Stimulated activated CD4-positive, alpha-beta T cell treated with anti-CD3 and anti-CD28 coated beads, Interleukin-1b, Interleukin-23, amount 100 ng/mL, for 24 hours (primary cell): Measurements from ENCODE around the gene STON2.

Source experiments
- DNase-seq, 4 experiments: peaks; one replicate each; pipeline ENCODE4 v3.0.0-alpha.2; 2020; ENCODE audit warnings: low read depth in 4 of 4, low spot score in 1 of 4

The STON2 gene

DNA sequence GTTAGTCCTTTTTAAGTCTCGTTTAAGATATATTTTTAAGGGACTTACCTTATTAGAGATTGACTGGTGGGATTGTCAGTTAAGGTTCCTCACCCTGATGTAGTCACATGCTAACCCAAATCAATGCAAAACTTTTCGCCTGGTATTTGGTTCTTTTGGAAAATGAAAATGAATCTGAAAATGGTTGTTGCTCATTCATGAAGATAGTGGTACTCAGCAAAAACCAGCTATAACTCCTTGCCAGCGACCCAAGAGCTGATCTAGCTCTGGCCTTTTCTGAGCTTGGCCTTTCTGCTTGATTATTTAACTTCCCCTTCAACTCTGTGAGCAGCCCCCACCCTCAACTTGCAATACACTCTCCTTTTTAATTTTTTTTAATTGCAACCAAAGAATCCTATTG, 94.4 kb downstream of the STON2 start:
- no peak for DNase-seq

DNA sequence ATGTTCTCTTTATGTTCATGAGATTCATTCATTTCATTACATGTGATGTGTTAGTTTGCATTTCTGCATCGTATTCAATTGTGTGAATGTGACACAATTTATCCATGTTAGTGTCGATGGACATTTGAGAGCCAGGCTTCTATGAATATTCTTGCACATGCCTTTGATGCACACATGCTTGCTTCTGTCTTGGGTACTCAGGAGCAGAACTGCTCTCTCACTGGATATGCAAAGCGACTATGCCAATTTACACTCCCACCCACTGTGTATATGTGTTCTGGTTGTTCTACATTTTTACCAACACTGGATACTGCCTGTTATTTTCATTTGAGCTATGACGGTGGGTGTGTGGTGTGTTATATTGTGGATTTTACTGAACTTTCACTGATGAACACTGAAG, 95.1 kb downstream of the STON2 start:
- DNase-seq: no peak

DNA sequence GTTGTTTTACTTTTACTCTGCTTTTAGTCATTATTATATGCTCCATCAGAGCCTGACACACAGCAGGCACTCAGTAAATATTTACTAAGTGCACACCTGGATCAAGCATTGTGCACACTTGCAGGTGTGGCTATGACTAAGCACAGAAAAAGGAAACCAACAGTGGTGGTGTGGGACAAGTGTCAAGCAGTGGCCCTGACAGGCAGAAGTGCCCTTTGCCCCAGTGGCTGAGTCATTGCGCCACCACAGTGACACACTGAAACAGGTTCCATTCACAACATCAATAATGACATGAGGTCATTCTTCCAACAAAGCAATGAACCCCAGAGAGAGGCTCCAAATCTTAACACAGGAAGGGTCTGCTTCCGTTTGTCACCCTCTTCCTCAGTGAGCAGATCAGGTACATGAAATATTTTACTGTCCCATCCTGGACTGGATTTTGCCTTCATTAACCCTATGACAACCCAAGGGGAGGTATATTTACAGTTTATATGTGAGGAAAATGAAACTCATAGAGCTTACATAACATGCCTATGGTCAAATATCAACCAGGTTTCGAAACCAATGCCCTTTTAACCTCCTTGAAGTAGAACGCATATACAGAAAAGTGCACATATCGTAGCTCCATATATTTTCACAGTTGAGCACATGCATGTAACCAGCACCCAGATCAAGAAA, 96.7 kb downstream of the STON2 start:
- peak in 2 of 4 experiments; percentile 1 to 16 for DNase-seq

DNA sequence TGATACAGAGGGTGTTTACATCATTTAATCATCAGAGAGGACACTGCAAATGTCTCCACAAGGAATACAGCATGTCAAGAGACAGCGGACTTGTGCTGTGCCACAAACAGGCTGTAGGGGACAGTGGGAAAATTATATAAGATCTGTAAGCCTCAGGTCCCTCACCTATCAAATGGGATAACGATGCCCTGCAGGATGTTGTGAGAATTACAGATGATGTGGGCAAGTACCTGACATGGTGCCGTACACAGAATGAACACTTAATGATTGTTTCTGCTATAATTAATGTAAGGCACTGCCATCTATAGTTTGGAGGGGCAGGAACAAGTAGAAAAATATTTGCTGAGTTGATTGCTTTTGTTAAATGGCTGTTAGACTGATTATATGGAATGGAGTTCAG, 97.5 kb downstream of the STON2 start:
- DNase-seq: no peak

DNA sequence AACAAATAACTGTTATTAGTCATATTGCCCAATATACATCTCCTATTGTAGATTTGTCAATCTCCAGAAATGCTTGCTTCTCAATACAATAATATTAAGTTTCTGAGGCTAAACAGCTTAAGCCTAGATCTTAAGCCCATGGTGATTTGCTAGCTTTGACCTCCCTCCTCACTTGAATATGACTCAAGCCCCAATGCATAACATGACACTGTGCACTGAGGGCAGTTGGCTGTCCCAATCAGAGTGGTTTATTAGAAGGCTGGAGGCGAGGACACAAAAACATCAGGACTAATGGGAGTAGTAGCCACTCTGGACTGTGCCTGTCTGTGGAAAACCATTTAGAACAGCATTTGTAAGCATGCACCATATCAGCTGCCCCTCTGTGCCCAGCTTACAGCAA, 98.3 kb downstream of the STON2 start:
- no peak for DNase-seq

DNA sequence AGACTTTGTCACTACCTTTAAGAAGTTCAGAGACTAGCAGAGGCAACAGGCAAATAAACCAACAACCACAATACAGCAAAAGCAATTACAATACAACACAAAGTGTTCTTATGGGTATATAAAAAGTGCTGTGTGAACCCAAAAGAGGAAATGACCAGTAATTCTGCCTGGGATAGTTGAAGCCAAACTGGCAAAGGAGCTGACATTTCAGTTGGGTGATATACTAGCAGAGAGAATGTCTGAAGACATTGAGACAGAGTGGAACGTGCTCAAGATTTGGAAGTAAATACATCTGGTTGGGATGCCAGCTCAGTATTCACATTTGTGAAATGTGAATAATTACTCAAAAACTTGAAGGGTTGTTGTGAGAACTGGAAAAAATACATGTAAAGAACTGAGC, 98.8 kb downstream of the STON2 start:
- no peak for DNase-seq

DNA sequence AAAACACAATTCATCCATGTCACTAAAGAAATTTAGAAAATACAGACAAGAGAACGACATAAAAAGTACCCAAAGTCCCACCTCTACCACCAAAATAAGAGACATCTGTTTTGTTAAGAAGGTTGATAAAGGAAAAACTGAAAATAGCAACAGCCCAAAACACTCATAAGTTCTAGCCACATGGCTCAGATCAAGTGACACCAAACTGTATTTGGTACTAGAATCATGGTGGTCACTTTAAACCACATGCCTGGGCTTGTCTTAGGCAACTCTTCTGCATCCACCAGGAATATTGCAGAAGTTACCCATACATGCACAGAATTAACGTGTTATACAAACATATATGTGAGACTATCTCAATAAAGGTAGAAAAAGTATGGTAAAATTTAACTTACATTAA, 101.2 kb downstream of the STON2 start:
- DNase-seq: no peak

DNA sequence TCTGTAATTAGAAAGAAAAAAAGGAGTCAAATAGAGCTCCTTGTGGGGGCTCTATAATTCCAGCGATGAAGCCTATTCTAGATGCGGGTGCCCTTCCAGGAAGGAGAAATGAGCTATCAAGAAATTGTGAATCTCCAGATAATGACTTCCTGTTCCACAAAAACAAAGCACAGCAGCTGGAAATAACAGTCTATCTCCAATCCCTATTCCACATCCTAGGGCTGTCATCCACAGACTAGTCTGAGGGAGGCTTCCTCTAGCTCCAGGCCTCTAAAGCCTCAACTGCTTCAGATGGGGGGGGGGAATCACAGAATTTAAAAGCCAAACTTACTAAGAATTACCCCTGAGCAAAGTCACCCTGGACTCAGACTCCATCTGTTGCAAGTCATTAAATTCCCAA, 102.0 kb downstream of the STON2 start:
- DNase-seq: no peak

DNA sequence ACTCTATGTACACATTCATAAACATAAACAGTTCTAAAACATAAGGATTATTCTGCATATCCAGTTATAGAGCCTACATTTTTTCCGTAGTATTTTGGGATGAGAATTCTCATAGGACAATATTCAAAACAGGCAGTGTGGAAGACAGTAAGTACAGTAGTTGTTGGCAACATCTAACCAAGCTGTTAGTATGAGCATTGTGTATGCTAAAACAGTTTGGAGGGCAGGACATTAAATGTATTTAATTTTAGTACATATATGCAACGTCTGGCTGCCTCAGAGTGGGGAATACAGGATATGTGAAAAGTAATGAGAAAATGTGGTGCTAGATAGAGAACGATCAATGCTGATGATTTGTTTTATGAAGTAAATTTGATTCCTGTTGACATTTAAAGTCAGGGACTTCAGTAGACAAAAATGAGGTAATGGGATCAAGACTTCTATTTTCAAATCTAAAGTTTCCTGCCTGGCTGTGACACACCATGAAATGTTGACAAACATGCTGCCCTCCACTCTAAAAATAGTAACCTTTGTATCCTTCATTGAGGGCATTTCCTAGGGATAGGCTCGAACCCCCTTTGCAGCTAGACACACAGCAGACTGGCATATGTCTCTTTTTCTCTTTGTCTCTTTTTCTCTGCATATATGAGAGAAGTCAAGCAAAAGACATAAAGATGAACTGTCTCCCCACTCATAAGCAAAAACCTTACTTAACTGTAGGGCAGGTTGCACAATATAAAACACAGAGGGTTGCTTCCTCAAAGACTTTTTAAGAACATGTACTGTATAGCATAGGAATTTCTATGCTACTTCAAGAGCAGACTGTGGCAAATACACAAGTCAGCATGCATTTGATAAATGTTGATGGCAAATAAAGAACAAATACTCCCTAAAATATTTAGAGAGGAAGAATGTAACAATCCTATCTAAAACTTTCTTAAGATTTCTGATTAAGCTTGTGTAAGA, 103.9 kb downstream of the STON2 start:
- no peak for DNase-seq

DNA sequence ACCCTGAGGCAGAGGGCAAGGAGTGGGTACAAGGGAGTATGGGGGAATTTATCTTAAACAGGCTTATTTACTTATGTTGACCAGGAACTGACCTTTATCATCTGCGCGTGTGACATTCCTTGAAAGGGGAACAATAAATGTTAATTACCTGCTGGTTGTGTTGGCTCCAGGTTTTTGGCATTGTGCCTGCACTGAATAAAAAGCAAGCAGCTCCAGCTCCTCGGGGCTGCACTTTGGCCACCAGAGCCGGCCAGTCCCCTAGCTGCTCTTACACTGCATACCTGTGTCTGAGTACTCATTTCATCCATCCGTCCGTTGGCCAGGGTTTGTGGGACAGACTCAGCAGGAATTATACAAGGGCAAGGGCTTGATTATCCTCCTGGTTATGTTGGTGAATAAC, 110.6 kb downstream of the STON2 start:
- no peak for DNase-seq

DNA sequence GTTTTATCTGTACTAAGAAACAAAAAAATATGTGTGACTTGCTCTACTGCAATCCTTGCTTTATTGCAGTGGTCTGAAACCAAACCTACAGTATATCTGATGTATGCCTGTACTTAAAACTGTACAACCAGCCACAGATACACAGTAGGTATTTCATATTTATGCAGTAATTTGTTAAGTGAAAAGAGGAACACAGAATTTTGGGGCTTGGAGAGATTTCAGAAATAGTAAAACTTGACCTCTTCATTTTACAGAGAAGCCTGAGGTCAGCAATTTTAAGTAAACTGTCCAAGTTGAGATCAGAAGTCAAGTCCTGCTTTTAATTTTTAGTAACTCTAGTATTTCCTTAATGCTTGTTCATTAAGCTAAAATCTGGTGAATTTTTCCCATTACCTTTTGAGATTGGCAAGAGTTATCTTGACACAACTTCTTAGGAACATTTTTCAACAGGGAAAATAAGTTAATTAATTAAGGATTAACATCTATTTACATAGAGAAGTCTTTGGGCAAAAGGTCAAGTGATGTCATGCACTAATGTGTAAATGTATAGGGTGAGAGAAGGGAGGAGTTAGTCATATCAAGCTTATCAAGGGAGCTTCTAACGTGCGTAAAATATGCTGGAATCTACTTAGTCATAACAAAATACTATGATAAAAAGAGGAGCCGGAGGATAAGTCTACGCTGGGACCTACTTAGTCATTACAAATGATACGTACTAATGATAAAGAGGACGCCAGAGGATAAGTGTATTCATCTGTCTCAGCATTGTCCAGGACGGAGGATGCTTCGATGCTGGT, 113.4 kb downstream of the STON2 start:
- no peak for DNase-seq

DNA sequence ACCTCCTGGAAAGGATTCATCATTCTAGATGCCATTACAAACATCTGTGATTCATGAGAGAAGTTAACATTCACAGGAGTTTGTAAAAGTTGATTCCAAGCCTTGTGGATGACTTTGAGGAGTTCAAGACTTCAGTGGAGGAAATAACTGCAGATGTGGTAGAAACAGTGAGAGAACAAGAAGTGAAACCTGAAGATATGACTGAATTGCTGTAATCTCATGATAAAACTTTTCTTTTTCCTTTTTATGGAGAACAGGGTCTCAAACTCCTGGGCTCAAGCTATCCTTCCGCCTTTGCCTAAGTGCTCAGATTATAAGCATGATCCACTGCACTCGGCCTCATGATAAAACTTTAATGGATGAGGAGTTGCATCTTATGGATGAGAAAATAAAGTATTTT, 114.9 kb downstream of the STON2 start:
- DNase-seq: no peak

DNA sequence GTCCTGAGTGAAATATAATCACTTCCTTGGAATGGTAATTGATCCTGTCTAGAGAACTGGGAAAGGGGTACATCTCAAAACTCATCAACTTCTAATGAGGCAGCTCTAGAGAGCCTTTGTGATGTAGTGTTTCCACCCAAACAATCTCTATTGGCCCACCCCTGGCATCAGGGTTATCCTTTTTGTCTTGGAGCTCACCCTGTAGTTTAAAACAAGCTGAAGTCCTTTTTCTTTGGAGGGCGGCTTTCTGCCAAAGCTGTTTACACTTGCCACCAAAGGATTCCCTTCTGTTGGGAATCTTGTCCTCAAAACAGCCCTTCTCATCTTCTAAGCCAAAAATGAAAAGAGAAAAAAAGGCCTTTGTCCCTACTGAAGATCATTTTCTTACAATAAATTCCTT, 118.8 kb downstream of the STON2 start:
- no peak for DNase-seq

DNA sequence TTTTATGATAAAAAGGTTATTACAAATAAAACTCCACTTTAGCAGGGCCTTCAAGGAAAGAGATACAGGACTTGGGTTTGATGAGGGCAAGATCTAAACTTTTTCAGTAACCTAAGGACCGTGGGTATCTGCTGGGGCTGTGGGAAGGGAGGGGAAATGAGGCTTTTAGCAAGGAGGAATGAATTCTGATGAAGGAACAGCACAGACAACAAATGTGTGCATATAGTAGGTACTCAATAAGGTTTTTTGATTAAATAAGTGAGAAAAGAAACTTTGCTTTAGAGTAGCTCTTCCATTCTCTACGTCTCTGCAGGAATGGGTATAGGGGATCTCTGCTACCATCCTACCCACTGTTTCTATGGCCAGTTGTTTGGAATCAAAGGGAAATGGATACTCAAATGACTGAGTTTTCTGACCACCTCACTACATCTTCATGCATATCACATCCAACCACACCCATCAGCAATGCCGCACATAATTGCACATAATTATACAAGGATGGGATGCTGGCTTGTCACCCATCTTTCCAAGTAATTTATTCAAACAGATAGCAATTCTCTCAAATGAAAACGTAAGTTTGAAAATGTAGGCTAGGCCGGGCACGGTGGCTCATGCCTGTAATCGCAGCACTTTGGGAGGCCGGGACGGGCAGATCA, 119.9 kb downstream of the STON2 start:
- no peak for DNase-seq

DNA sequence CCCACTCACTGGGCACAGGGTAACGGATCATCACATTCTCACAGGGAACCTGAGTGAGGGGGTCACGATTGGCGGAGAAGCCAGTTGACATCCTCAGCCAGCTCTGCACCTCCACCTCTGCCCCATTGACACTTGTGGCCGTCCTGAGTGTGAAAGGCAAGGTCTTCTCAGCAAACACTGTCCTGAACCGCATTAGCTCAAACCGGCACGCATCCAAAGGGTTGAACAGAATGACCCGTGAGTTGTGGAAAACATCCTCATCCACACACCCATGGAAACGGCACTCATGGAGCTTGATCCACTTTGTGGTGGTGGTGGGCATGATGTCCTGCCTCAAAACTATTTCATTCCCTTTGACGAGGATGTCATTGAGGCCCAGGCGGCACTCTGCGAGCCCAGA, 123.0 kb downstream of the STON2 start:
- DNase-seq: no peak

DNA sequence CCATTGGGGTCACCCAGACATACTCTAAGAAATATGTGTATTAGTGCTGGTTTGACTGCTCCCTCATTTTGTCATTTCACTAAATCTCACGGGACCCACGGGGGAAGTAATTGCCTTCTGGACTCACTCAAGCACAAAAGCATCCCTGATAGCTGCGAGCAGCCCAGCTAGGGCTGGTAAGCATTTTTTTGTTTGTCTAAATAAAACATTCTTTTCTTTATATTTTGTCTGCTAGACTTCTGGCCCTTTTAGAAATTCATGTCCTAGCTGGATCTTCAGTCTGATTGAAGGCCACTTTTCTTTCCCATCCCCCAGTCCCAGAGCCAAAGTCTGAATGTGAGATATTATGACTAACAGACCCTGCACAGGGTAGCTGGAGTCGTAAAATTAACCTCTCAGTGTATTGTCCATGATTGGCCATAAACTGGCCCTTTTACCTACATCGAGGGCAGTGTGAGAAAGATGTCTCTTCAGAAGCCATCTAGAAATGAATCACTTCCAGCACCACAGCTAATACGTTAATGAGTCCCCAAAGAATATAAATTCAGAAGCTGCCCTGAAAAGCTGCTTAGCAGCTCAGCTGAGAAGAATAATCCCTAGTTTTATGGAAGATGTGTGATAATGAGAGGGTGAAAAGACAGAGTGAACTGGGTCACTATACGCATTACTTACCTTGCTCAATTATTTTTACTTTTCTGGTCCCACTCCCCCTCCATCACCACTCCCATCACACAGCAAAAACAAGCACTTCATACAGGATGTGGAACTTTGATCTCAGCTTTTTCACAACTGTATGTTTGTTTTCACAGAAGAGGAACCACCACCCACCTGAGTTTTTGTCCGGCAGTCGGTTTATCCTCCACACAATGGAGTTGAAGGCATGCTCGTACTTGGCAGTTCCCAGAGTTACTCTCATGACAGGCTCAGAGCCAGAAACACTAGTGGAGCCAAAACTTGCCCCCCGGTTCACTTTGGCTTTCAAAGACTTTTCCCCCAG, 123.8 kb downstream of the STON2 start:
- no peak for DNase-seq

DNA sequence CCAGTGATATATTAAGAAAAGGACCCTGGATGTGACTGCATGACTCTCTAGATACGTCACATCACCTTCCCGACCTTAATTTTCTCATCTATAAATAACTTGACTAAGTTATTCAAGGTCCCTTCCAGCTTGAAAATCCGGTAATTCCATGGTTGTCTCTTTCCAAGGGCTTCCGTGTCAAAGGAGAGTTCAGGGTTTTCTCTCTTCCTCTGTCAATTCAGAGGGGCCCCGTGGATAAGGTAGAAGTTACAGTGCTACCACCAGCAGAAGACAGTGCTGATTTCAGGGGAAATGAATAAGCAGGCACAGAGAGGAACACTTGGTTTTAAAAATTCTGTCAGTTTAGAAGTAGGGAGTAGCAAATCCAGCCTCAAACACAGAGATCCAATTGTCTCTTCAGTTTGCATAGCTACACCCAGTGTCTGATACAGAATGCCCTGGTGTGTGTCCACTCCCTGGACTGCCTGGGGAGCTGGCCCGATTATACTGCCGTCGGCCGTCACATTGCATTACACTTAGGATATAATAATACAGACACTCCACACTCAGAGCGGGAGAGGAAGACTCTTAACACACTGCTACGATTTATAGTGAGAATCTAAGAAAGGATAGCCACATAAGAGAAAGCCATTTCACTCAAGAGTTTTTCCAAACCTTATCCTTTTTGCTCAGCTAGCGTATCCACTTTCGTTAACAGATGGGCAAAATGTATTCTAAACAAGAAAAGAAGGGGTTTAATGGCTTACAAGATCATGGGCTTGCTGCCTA, 124.6 kb downstream of the STON2 start:
- DNase-seq: no peak

DNA sequence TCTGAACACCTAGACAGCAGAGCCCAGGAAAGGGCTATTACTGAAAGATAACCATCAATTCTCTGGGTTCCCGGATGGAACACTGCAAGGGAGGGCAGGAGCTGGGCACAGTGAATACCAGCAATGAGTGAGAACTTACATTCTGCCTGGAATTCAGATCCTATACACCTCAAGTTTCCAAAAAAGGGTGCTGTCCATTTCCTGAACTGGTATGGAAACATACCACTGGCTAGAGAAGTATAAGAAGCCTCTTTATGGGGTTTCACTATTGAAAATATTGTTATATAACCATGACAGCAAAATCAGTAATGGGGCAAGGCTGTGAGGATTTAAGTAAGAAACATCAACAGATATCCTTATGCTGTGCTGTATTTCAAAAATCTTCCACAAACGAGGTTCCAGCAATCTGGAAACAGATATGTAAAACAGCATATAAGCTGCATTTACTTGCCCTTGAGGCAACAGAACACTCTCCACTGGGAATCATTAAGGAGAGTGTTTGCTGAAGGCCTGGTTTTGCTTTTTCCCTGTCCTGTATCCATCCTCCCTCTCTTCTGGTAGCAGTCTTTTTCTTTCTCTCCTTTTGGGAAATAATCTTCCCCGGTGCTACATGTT, 126.1 kb downstream of the STON2 start:
- DNase-seq: no peak

DNA sequence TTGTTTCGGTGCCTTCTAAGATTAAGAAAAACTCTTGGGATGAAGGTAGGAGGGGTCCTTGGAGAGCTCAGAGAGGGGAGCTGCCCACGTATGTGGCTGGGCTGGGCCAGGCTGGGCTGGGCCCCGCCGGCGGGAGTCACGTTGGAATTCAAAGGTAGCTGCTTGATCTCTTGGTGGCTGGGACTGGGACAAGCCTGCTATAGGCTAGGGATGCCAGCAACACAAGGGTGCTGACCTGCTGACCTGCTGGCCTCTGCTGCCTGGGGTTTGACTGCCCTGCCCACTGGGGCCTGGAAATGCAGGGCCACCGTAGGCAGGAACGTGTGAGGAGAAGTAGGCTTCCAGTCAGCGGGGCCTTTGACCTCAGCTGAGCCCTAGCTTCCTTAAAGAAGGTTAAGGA, 126.6 kb downstream of the STON2 start:
- DNase-seq: no peak
